CD8-positive, alpha-beta memory T cell (primary cell): ENCODE results near the gene OR52W1. TPM values are rescaled to one million over a fixed set of nuclear protein-coding genes. Genes with fewer than 3 reads are reported as not detected.
A peak's percentile ranks its signal among the peaks of the same experiment; 100 is the strongest.

Source experiments
- CTCF ChIA-PET: fragments of 350-600 bp; sonication (Branson Sonifier 250); formaldehyde crosslinking; loops from one replicate; lab custom pipeline; 2021; ENCODE audit warnings: antibody characterized with exemption; lab: Charles Lee
- POLR2A ChIA-PET: fragments of 350-600 bp; sonication (Branson Sonifier 250); formaldehyde crosslinking; loops from one replicate; lab custom pipeline; 2021; ENCODE audit warnings: antibody characterized with exemption; lab: Charles Lee
- DNase-seq, 5 donors: peaks; one replicate each; pipeline versions ENCODE4 v3.0.0 to v3.0.0-alpha.2; 2020 to 2022; ENCODE audit warnings: mixed read lengths in 1 of 5
- H3K27ac ChIP-seq: one replicate; pipeline ENCODE4 v1.7.0; 2013; ENCODE audit warnings: low read depth, mild to moderate bottlenecking, low read length, moderate library complexity
- H3K27me3 ChIP-seq: 2 replicates; pipeline ENCODE4 v1.7.0; 2013; ENCODE audit warnings: low read length, mild to moderate bottlenecking; ENCODE audit not compliant: insufficient read depth, poor library complexity, severe bottlenecking
- H3K36me3 ChIP-seq: 2 replicates; pipeline ENCODE4 v1.7.0; 2013; ENCODE audit warnings: mild to moderate bottlenecking, low read length, moderate library complexity; ENCODE audit not compliant: insufficient read depth
- H3K4me1 ChIP-seq: 2 replicates; pipeline ENCODE4 v1.7.0; 2013; ENCODE audit warnings: mild to moderate bottlenecking, low read length, moderate library complexity; ENCODE audit not compliant: insufficient read depth
- H3K4me3 ChIP-seq: 2 replicates; pipeline ENCODE4 v1.7.0; 2013; ENCODE audit warnings: mild to moderate bottlenecking, low read length
- H3K9me3 ChIP-seq: 2 replicates; pipeline ENCODE4 v1.7.0; 2013; ENCODE audit warnings: mild to moderate bottlenecking, low read length
- H3K27ac Mint-ChIP-seq, 8 donors: one replicate each; pipeline ENCODE4 v1.8.0; 2020 to 2021; ENCODE audit warnings: mixed read lengths in 8 of 8, mild to moderate bottlenecking in 6 of 8, inconsistent platforms in 3 of 8, moderate library complexity in 3 of 8
- H3K27me3 Mint-ChIP-seq, 2 donors: one replicate each; pipeline ENCODE4 v1.8.0; 2020 to 2021; ENCODE audit warnings: mixed read lengths in 2 of 2, mild to moderate bottlenecking in 1 of 2, moderate library complexity in 1 of 2
- H3K36me3 Mint-ChIP-seq, 3 donors: one replicate each; pipeline ENCODE4 v1.8.0; 2020 to 2021; ENCODE audit warnings: mixed read lengths in 3 of 3, inconsistent platforms in 1 of 3, mild to moderate bottlenecking in 1 of 3
- H3K4me1 Mint-ChIP-seq, 3 donors: one replicate each; pipeline ENCODE4 v1.8.0; 2020 to 2021; ENCODE audit warnings: mixed read lengths in 3 of 3, inconsistent platforms in 1 of 3, mild to moderate bottlenecking in 1 of 3
- H3K4me3 Mint-ChIP-seq, 7 donors: one replicate each; pipeline ENCODE4 v1.8.0; 2020 to 2021; ENCODE audit warnings: mixed read lengths in 7 of 7, mild to moderate bottlenecking in 6 of 7, moderate library complexity in 4 of 7, inconsistent platforms in 2 of 7
- H3K9me3 Mint-ChIP-seq, 5 donors: one replicate each; pipeline ENCODE4 v1.8.0; 2020 to 2022; ENCODE audit warnings: mixed read lengths in 5 of 5, mild to moderate bottlenecking in 3 of 5, moderate library complexity in 2 of 5, inconsistent platforms in 1 of 5
- polyA plus RNA-seq: library from polyadenylated mRNA; unstranded; fragments of 300-500 nt; fragmentation: Illumina TruSeq; gene quantifications from one replicate; pipeline ENCODE4 v1.2.3, GENCODE V29; 2021
- total RNA-seq, 2 experiments: library from RNA; stranded (reverse); gene quantifications; one replicate each; pipeline ENCODE4 v1.2.3, GENCODE V29; 2021

Gene OR52W1
- not detected for total RNA-seq
- not detected for polyA plus RNA-seq

DNA sequence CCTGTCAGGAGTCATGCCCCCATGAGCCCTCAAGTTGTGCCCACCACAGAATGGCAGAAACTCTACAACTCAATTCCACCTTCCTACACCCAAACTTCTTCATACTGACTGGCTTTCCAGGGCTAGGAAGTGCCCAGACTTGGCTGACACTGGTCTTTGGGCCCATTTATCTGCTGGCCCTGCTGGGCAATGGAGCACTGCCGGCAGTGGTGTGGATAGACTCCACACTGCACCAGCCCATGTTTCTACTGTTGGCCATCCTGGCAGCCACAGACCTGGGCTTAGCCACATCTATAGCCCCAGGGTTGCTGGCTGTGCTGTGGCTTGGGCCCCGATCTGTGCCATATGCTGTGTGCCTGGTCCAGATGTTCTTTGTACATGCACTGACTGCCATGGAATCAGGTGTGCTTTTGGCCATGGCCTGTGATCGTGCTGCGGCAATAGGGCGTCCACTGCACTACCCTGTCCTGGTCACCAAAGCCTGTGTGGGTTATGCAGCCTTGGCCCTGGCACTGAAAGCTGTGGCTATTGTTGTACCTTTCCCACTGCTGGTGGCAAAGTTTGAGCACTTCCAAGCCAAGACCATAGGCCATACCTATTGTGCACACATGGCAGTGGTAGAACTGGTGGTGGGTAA, at the start of gene OR52W1:
OR52W1 (plus strand) TSS at position 51 of the 637 bp plus-strand sequence; CDS start at position 51, 0 bp downstream.
- Histone ChIP-seq H3K27ac (no peak within 1 kb of the TSS), H3K27me3 (no peaks in the 10 kb centered on the region), H3K9me3 (no peaks in the 10 kb centered on the region), H3K4me3 (no peak within 1 kb of the TSS), H3K4me1 (peaks cover 29% of the 10 kb centered on the region), H3K36me3 (no peaks in the 10 kb centered on the region)
- H3K4me1 Mint-ChIP-seq, result peaks cover 47 to 60% (median 59%) of the 10 kb centered on the region in 3 donors
- H3K27me3 Mint-ChIP-seq, result no peaks in the 10 kb centered on the region
- H3K4me3 Mint-ChIP-seq, result peak within 1 kb of the TSS in 1 of 7 donors; percentile 5
- H3K36me3 Mint-ChIP-seq, result peaks cover 0 to 2% (median 0%) of the 10 kb centered on the region in 3 donors
- DNase-seq, result no peak
- ChIA-PET POLR2A (no interaction called here), CTCF (no interaction called here)
- H3K9me3 Mint-ChIP-seq, result no peaks in the 10 kb centered on the region
- peak within 1 kb of the TSS in 6 of 8 donors; percentile 7 to 89 (median 42) for H3K27ac Mint-ChIP-seq

- Mint-ChIP-seq H3K27me3 (peaks cover 7 to 10% of the 10 kb centered on the region in 2 donors), H3K4me1 (no peaks in the 10 kb centered on the region), H3K27ac (no peak overlapping the region), H3K36me3 (no peaks in the 10 kb centered on the region), H3K9me3 (peaks cover 2 to 7% (median 4%) of the 10 kb centered on the region in 5 donors), H3K4me3 (no peak overlapping the region)
- Histone ChIP-seq H3K9me3 (no peaks in the 10 kb centered on the region), H3K27ac (no peak overlapping the region), H3K27me3 (no peaks in the 10 kb centered on the region), H3K36me3 (no peaks in the 10 kb centered on the region), H3K4me3 (no peak overlapping the region), H3K4me1 (no peaks in the 10 kb centered on the region)
- DNase-seq, result no peak
- POLR2A ChIA-PET, result no interaction called here
- CTCF ChIA-PET, result no interaction called here
These were observed 47.9 kb upstream of the OR52W1 start for GRCh38 chr11:6151117-6151516.

DNA sequence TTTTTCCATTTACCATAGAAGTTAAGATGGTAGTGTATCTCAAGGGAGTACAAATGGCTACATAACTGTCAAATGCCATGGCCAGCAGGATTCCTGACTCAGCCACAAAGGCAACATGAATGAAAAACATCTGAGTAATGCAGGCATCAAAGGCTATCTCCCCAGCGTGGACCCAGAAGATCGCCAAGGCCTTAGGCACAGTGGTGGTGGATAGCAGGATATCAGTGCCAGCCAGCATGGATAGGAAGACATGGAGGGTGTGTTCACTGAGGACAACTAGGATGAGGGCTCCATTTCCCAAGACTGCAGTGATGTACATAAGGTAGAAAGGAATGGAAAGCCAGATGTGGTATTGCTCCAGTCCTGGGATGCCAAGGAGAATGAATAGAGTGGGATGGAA, 46.9 kb upstream of the OR52W1 start:
- ChIA-PET POLR2A (no interaction called here), CTCF (no interaction called here)
- DNase-seq, result no peak
- H3K4me3 ChIP-seq, result no peak overlapping the region
- no peaks in the 10 kb centered on the region for H3K4me1 ChIP-seq
- Mint-ChIP-seq H3K4me1 (no peaks in the 10 kb centered on the region), H3K27me3 (peaks cover 7 to 14% of the 10 kb centered on the region in 2 donors), H3K9me3 (peaks cover 2 to 7% (median 4%) of the 10 kb centered on the region in 5 donors), H3K36me3 (no peaks in the 10 kb centered on the region), H3K27ac (no peak overlapping the region), H3K4me3 (no peak overlapping the region)
- H3K9me3 ChIP-seq, result no peaks in the 10 kb centered on the region
- H3K27ac ChIP-seq, result no peak overlapping the region
- H3K27me3 ChIP-seq, result no peaks in the 10 kb centered on the region
- no peaks in the 10 kb centered on the region for H3K36me3 ChIP-seq

DNA sequence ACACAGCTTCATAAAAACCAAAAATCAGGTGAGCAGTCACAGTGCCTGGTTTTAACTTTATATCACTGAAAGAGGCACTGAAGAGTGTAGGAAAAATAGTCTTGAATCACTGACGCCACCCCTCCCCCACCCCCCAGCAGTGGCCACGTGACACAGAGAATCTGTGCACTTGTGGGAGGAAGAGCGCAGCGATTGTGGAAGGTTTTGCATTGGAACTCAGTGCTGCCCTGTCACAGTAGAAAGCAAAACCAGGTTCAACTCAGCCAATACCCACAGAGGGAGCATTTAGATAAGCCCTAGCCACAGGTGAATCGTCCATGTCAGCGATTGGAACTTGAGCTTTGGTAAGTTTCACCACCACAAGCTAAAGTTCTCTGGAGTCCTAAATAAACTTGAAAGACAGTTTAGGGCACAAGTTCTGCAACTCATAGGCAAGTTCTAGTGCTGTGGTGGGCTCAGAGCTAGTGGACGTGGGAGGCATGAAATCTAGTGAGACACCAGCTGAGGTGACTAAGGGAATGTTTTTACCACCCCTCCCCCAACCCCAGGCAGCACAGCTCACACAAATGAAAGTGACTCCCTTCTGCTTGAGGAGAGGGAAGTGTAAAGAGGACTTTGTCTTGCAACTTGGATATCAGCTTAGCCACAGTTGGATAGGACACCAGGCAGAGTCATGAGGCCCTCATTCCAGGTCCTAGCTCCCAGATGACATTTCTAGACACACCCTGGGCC, 42.2 kb upstream of the OR52W1 start:
- CTCF ChIA-PET, result no interaction called here

DNA sequence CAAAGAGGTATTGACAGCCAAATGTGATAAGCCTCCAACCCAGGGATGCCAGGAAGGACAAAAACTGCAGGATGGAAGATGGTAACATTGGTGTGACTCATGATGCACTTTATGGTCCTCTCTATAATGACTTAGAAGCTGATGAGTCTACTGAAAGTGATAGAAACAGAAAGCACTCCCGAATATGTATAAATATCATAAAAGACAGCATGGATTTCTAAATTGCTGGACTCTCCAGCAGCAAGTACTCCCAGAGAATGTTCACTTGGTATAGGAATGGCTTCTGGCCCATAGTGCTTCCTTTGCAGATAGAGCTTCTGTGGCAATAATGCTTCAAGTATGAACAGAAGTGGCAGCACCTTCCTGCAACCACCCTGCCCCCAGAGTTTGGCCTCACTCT, 28.8 kb upstream of the OR52W1 start, which contains the start of gene OR52B2:
OR52B2 (minus strand) TSS at position 101 of the 400 bp plus-strand sequence; CDS start at position 101, 0 bp downstream.
- Mint-ChIP-seq H3K9me3 (peaks cover 0 to 5% (median 2%) of the 10 kb centered on the region in 5 donors), H3K27ac (no peak within 1 kb of the TSS), H3K4me3 (peak within 1 kb of the TSS in 1 of 7 donors; percentile 49), H3K4me1 (no peaks in the 10 kb centered on the region), H3K27me3 (peaks cover 0 to 12% of the 10 kb centered on the region in 2 donors), H3K36me3 (peaks cover 0 to 11% (median 0%) of the 10 kb centered on the region in 3 donors)
- Histone ChIP-seq H3K27me3 (no peaks in the 10 kb centered on the region), H3K36me3 (no peaks in the 10 kb centered on the region), H3K4me1 (no peaks in the 10 kb centered on the region), H3K9me3 (no peaks in the 10 kb centered on the region), H3K4me3 (no peak within 1 kb of the TSS), H3K27ac (no peak within 1 kb of the TSS)
- DNase-seq, result no peak
- POLR2A ChIA-PET, result no interaction called here
- CTCF ChIA-PET, result no interaction called here

More for the DNA sequence above, 42.2 kb upstream of the OR52W1 start:
- no peaks in the 10 kb centered on the region for H3K9me3 ChIP-seq
- H3K36me3 Mint-ChIP-seq, result no peaks in the 10 kb centered on the region
- POLR2A ChIA-PET, result no interaction called here
- H3K4me1 Mint-ChIP-seq, result no peaks in the 10 kb centered on the region
- H3K36me3 ChIP-seq, result no peaks in the 10 kb centered on the region
- no peak overlapping the region for H3K4me3 ChIP-seq
- peaks cover 6 to 26% of the 10 kb centered on the region in 2 donors for H3K27me3 Mint-ChIP-seq
- H3K27ac Mint-ChIP-seq, result peak overlapping the region in 1 of 8 donors; percentile 43
- no peaks in the 10 kb centered on the region for H3K4me1 ChIP-seq
- no peak overlapping the region for H3K27ac ChIP-seq
- H3K9me3 Mint-ChIP-seq, result peaks cover 0 to 2% (median 0%) of the 10 kb centered on the region in 5 donors
- H3K4me3 Mint-ChIP-seq, result no peak overlapping the region
- no peak for DNase-seq
- H3K27me3 ChIP-seq, result no peaks in the 10 kb centered on the region

- no peak for DNase-seq
- no peaks in the 10 kb centered on the region for H3K27me3 ChIP-seq
- CTCF ChIA-PET, result no interaction called here
- H3K27ac ChIP-seq, result no peak overlapping the region
- H3K9me3 Mint-ChIP-seq, result peaks cover 0 to 11% (median 2%) of the 10 kb centered on the region in 5 donors
- H3K4me1 Mint-ChIP-seq, result peaks cover 14 to 23% (median 22%) of the 10 kb centered on the region in 3 donors
- peaks cover 7 to 10% of the 10 kb centered on the region in 2 donors for H3K27me3 Mint-ChIP-seq
- POLR2A ChIA-PET, result no interaction called here
- no peaks in the 10 kb centered on the region for H3K9me3 ChIP-seq
- peak overlapping the region in 1 of 8 donors; percentile 10 for H3K27ac Mint-ChIP-seq
- H3K36me3 ChIP-seq, result no peaks in the 10 kb centered on the region
- no peaks in the 10 kb centered on the region for H3K4me1 ChIP-seq
- no peak overlapping the region for H3K4me3 Mint-ChIP-seq
- H3K4me3 ChIP-seq, result no peak overlapping the region
- H3K36me3 Mint-ChIP-seq, result peaks cover 0 to 11% (median 2%) of the 10 kb centered on the region in 3 donors
These were observed 23.6 kb upstream of the OR52W1 start for GRCh38 chr11:6175440-6175839.

- no peaks in the 10 kb centered on the region for H3K36me3 ChIP-seq
- no peaks in the 10 kb centered on the region for H3K27me3 ChIP-seq
- H3K4me1 ChIP-seq, result no peaks in the 10 kb centered on the region
- H3K4me3 Mint-ChIP-seq, result no peak overlapping the region
- no peak overlapping the region for H3K4me3 ChIP-seq
- DNase-seq, result no peak
- POLR2A ChIA-PET, result no interaction called here
- peaks cover 8 to 9% (median 8%) of the 10 kb centered on the region in 3 donors for H3K4me1 Mint-ChIP-seq
- no peaks in the 10 kb centered on the region for H3K27me3 Mint-ChIP-seq
- H3K27ac Mint-ChIP-seq, result peak overlapping the region in 1 of 8 donors; percentile 59
- H3K9me3 Mint-ChIP-seq, result peaks cover 0 to 1% (median 0%) of the 10 kb centered on the region in 5 donors
- no peaks in the 10 kb centered on the region for H3K9me3 ChIP-seq
- H3K27ac ChIP-seq, result no peak overlapping the region
- CTCF ChIA-PET, result no interaction called here
- peaks cover 0 to 2% (median 0%) of the 10 kb centered on the region in 3 donors for H3K36me3 Mint-ChIP-seq
These were observed 7.3 kb upstream of the OR52W1 start for GRCh38 chr11:6191742-6192141.

DNA sequence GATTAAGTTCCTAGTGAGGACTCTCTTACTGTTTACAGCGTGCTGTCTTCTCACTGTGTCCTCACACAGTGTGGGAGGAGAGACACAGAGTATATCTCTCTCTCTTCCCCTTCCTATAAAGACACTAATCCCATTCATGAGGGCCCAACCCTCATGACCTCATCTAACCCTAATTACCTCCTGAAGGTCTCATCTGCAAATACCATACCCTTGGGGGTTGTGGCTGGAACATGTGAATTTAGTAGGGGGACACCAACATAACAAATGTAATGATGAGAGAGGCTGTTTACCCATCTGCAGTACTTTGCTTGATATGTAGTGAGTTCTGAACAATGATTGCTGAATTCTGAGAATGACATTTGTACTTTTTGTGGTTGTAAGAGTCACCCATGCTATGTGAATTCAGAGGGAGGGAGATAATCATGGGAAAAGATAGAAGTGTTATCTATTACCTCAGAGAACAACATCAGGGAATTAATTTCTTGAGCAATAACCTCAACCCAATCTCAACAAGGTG, 4.9 kb upstream of the OR52W1 start:
- peaks cover 11 to 19% (median 19%) of the 10 kb centered on the region in 3 donors for H3K4me1 Mint-ChIP-seq
- Histone ChIP-seq H3K27ac (no peak overlapping the region), H3K9me3 (no peaks in the 10 kb centered on the region), H3K27me3 (no peaks in the 10 kb centered on the region), H3K36me3 (no peaks in the 10 kb centered on the region), H3K4me1 (no peaks in the 10 kb centered on the region), H3K4me3 (no peak overlapping the region)
- H3K4me3 Mint-ChIP-seq, result no peak overlapping the region
- no peak for DNase-seq
- H3K36me3 Mint-ChIP-seq, result peaks cover 0 to 2% (median 0%) of the 10 kb centered on the region in 3 donors
- no peaks in the 10 kb centered on the region for H3K9me3 Mint-ChIP-seq
- ChIA-PET POLR2A (no interaction called here), CTCF (no interaction called here)
- no peak overlapping the region for H3K27ac Mint-ChIP-seq
- no peaks in the 10 kb centered on the region for H3K27me3 Mint-ChIP-seq
